GM23248 (cell line): ENCODE measurements around the gene DNAJC16. TPM values are rescaled to one million over a fixed set of nuclear protein-coding genes. Genes with fewer than 3 reads are reported as not detected.

Experiments
- DNase-seq: peaks from one replicate; pipeline ENCODE4 v3.0.0-alpha.2; 2015
- H2AFZ ChIP-seq: fragments of 200-600 bp; sonication (generic); 2 replicates; pipeline ENCODE4 v1.6.1; 2016; ENCODE audit warnings: antibody characterized with exemption
- H3F3A ChIP-seq: fragments of 200-600 bp; sonication (generic); 2 replicates; pipeline ENCODE4 v1.6.1; 2016; ENCODE audit warnings: mild to moderate bottlenecking, antibody characterized with exemption, mixed run types; ENCODE audit not compliant: insufficient read depth
- H3K27ac ChIP-seq: fragments of 200-600 bp; sonication (generic); 2 replicates; pipeline ENCODE4 v1.5.1; 2016; ENCODE audit warnings: mild to moderate bottlenecking
- H3K27me3 ChIP-seq: fragments of 200-600 bp; sonication (generic); replicated peaks from 2 replicates; pipeline ENCODE4 v1.6.1; 2016; ENCODE audit warnings: mild to moderate bottlenecking; ENCODE audit not compliant: insufficient read depth
- H3K36me3 ChIP-seq: fragments of 200-600 bp; sonication (generic); 2 replicates; pipeline ENCODE4 v1.6.1; 2016; ENCODE audit warnings: low read depth, mild to moderate bottlenecking
- H3K4me1 ChIP-seq: fragments of 200-600 bp; sonication (generic); 2 replicates; pipeline ENCODE4 v1.6.1; 2016; ENCODE audit warnings: mild to moderate bottlenecking; ENCODE audit not compliant: insufficient read depth
- H3K4me2 ChIP-seq: fragments of 200-600 bp; sonication (generic); one replicate; pipeline ENCODE4 v1.6.1; 2016; ENCODE audit warnings: mild to moderate bottlenecking; ENCODE audit not compliant: unreplicated experiment
- H3K4me3 ChIP-seq: fragments of 200-600 bp; sonication (generic); 2 replicates; pipeline ENCODE4 v1.5.1; 2016; ENCODE audit warnings: mild to moderate bottlenecking
- H3K79me2 ChIP-seq: fragments of 200-600 bp; sonication (generic); 2 replicates; pipeline ENCODE4 v1.6.1; 2016; ENCODE audit warnings: mild to moderate bottlenecking; ENCODE audit not compliant: insufficient read depth
- H3K9ac ChIP-seq: fragments of 200-600 bp; sonication (generic); 2 replicates; pipeline ENCODE4 v1.6.1; 2016; ENCODE audit warnings: mild to moderate bottlenecking
- H3K9me2 ChIP-seq: fragments of 200-600 bp; sonication (generic); 2 replicates; pipeline ENCODE4 v1.6.1; 2016; ENCODE audit warnings: mixed run types, mild to moderate bottlenecking, moderate library complexity; ENCODE audit not compliant: insufficient read depth
- H3K9me3 ChIP-seq: fragments of 200-600 bp; sonication (generic); one replicate; pipeline ENCODE4 v1.6.1; 2017; ENCODE audit warnings: low read depth
- H4K20me1 ChIP-seq: fragments of 200-600 bp; sonication (generic); 2 replicates; pipeline ENCODE4 v1.6.0; 2016; ENCODE audit not compliant: insufficient read depth
- EZH2 ChIP-seq: fragments of 200-600 bp; sonication (generic); IDR thresholded peaks from 2 replicates; pipeline ENCODE4 v1.6.1; 2018; ENCODE audit warnings: antibody characterized with exemption, mild to moderate bottlenecking; ENCODE audit not compliant: insufficient read depth, poor library complexity, severe bottlenecking
- EZH2phosphoT487 ChIP-seq: fragments of 200-600 bp; sonication (generic); IDR thresholded peaks from 2 replicates; pipeline ENCODE4 v1.6.1; 2018; ENCODE audit warnings: antibody characterized with exemption, moderate library complexity, mild to moderate bottlenecking, low read depth; ENCODE audit not compliant: insufficient read depth
- WGBS, 2 experiments: methylation state at CpG; one replicate each; pipeline ENCODE4 v1.1.6; 2015 to 2017; ENCODE audit warnings: low lambda C conversion rate in 2 of 2, low coverage in 1 of 2; ENCODE audit errors: missing lambda C conversion rate in 2 of 2; 5-methylcytosine and 5-hydroxymethylcytosine counted together
- in situ Hi-C: fragments of 300-500 bp; cut with MboI; formaldehyde crosslinking; loops from 2 replicates; pipeline ENCODE4 v1.15.0; 2020
- polyA plus RNA-seq: library from polyadenylated mRNA; unstranded; fragments of >200 nt; fragmentation: Nextera tagmentation; extraction: Ambion mirVana; gene quantifications from 2 replicates; pipeline ENCODE4 v1.2.1, GENCODE V29; 2016
- total RNA-seq: library from RNA; depleted of rRNA; stranded (reverse); fragments of >200 nt; shearing (Covaris generic); gene quantifications from 2 replicates; pipeline ENCODE4 v1.2.3, GENCODE V29; 2014

DNAJC16 gene
- total and polyA plus RNA-seq, 2 experiments from 2014 or later = 10.0 to 21.8 TPM

- Histone ChIP-seq H3F3A (peaks cover 60% of the 10 kb centered on the region), H3K79me2 (peaks cover 49% of the 10 kb centered on the region), H2AFZ (peak within 1 kb of the TSS; percentile 98), H3K9ac (peak within 1 kb of the TSS; percentile 97), H3K4me3 (peak within 1 kb of the TSS; percentile 98), H3K27ac (peak within 1 kb of the TSS; percentile 93), H3K9me2 (no peaks in the 10 kb centered on the region), H3K4me1 (peaks cover 43% of the 10 kb centered on the region), H3K36me3 (no peaks in the 10 kb centered on the region), H4K20me1 (no peaks in the 10 kb centered on the region), H3K4me2 (peak within 1 kb of the TSS; percentile 98), H3K27me3 (no peaks in the 10 kb centered on the region), H3K9me3 (no peaks in the 10 kb centered on the region)
- DNase-seq = peak; percentile 100
- 0 to 2% methylated on average over 50 to 52 of the region's 86 CpGs for WGBS, 2 experiments
- no peak for TF ChIP-seq EZH2
- in situ Hi-C loops = no loop called here
These were observed 90.8 kb downstream of the DNAJC16 start, which contains the start of gene DDI2 for GRCh38 chr1:15617173-15618076. Gene DDI2, plus strand, starts transcription at chr1:15617458. Its CDS starts 213 bp downstream, at chr1:15617671.

GRCh38 chr1:15618077-15618654, 91.5 kb downstream of the DNAJC16 start:
- peak overlapping the region; percentile 98 for H3K4me3 ChIP-seq
- H3K4me2 ChIP-seq = peak overlapping the region; percentile 98
- H3K9ac ChIP-seq = peak overlapping the region; percentile 97
- in situ Hi-C loops = no loop called here
- H2AFZ ChIP-seq = peak overlapping the region; percentile 79
- H3K36me3 ChIP-seq = no peaks in the 10 kb centered on the region
- 0 to 1% methylated on average over 8 of the region's 8 CpGs for WGBS, 2 experiments
- peaks cover 64% of the 10 kb centered on the region for H3F3A ChIP-seq
- DNase-seq = peak; percentile 50
- no peaks in the 10 kb centered on the region for H3K27me3 ChIP-seq
- H3K27ac ChIP-seq = peak overlapping the region; percentile 93
- no peaks in the 10 kb centered on the region for H3K9me2 ChIP-seq
- peaks cover 45% of the 10 kb centered on the region for H3K4me1 ChIP-seq
- TF ChIP-seq EZH2phosphoT487 (no peak), EZH2 (no peak)
- H3K79me2 ChIP-seq = peaks cover 57% of the 10 kb centered on the region
- H3K9me3 ChIP-seq = no peaks in the 10 kb centered on the region
- no peaks in the 10 kb centered on the region for H4K20me1 ChIP-seq

GRCh38 chr1:15618655-15619525, 92.2 kb downstream of the DNAJC16 start:
- peak overlapping the region; percentile 97 for H3K9ac ChIP-seq
- no peaks in the 10 kb centered on the region for H3K27me3 ChIP-seq
- peak; percentile 84 for DNase-seq
- no peaks in the 10 kb centered on the region for H3K36me3 ChIP-seq
- H3K4me2 ChIP-seq = peak overlapping the region; percentile 98
- no peaks in the 10 kb centered on the region for H3K9me2 ChIP-seq
- no peaks in the 10 kb centered on the region for H3K9me3 ChIP-seq
- 57 to 65% methylated on average over 20 to 26 of the region's 26 CpGs for WGBS, 2 experiments
- H3K27ac ChIP-seq = peak overlapping the region; percentile 93
- H3K4me3 ChIP-seq = peak overlapping the region; percentile 98
- H2AFZ ChIP-seq = peak overlapping the region; percentile 79
- peaks cover 45% of the 10 kb centered on the region for H3K4me1 ChIP-seq
- H3F3A ChIP-seq = peaks cover 64% of the 10 kb centered on the region
- TF ChIP-seq EZH2phosphoT487 (no peak), EZH2 (no peak)
- peaks cover 64% of the 10 kb centered on the region for H3K79me2 ChIP-seq
- no peaks in the 10 kb centered on the region for H4K20me1 ChIP-seq
- in situ Hi-C loops = no loop called here

- in situ Hi-C loops = no loop called here
- Histone ChIP-seq H3K4me3 (peak overlapping the region; percentile 39; the same call in 1 of the 2 replicates), H3K9me3 (no peaks in the 10 kb centered on the region), H4K20me1 (no peaks in the 10 kb centered on the region), H3K4me1 (peaks cover 45% of the 10 kb centered on the region), H3K9me2 (no peaks in the 10 kb centered on the region), H3K4me2 (peak overlapping the region; percentile 98), H2AFZ (no peak overlapping the region), H3K36me3 (no peaks in the 10 kb centered on the region), H3K9ac (peak overlapping the region; percentile 11; the same call in 1 of the 2 replicates), H3F3A (peaks cover 64% of the 10 kb centered on the region), H3K27me3 (no peaks in the 10 kb centered on the region), H3K27ac (peak overlapping the region; percentile 93), H3K79me2 (peaks cover 76% of the 10 kb centered on the region)
- TF ChIP-seq EZH2 = no peak
- TF ChIP-seq EZH2phosphoT487 = no peak
- 3 to 5% methylated on average over 1 of the region's 1 CpG for WGBS, 2 experiments
- peak; percentile 68 for DNase-seq
These were observed 93.5 kb downstream of the DNAJC16 start for GRCh38 chr1:15620155-15620545.
